NCI-H128 (cell line): ENCODE results near the gene CSNK1E.

Experiments
- DNase-seq: peaks from one replicate; lab custom pipeline; 2025; ENCODE audit not compliant: unreplicated experiment; lab: John Stamatoyannopoulos, UW

The CSNK1E gene

GRCh38 chr22:38250643-38251340, 66.4 kb downstream of the CSNK1E start:
- DNase-seq: no peak

- DNase-seq: no peak
Measured at GRCh38 chr22:38249803-38250642, 67.2 kb downstream of the CSNK1E start.

- DNase-seq: no peak
Measured at GRCh38 chr22:38249301-38249700, 67.9 kb downstream of the CSNK1E start.

GRCh38 chr22:38248280-38248679, 69.0 kb downstream of the CSNK1E start:
- DNase-seq: no peak

- DNase-seq: no peak
Measured at GRCh38 chr22:38247713-38248112, 69.5 kb downstream of the CSNK1E start.

GRCh38 chr22:38246692-38247091, 70.5 kb downstream of the CSNK1E start:
- DNase-seq: no peak

GRCh38 chr22:38246046-38246658, 71.1 kb downstream of the CSNK1E start:
- DNase-seq: no peak

GRCh38 chr22:38244106-38244505, 73.1 kb downstream of the CSNK1E start:
- no peak for DNase-seq

- peak; percentile 63 for DNase-seq
Measured at GRCh38 chr22:38243007-38243765, 74.0 kb downstream of the CSNK1E start.

GRCh38 chr22:38240734-38241252, 76.4 kb downstream of the CSNK1E start:
- DNase-seq: no peak
